ENCODE results near the gene GNG13. TPM values are rescaled to one million over a fixed set of nuclear protein-coding genes. Genes with fewer than 3 reads are reported as not detected.

Gene GNG13
- polyA plus RNA-seq, 3 donors from 2014 or later: not detected

DNA sequence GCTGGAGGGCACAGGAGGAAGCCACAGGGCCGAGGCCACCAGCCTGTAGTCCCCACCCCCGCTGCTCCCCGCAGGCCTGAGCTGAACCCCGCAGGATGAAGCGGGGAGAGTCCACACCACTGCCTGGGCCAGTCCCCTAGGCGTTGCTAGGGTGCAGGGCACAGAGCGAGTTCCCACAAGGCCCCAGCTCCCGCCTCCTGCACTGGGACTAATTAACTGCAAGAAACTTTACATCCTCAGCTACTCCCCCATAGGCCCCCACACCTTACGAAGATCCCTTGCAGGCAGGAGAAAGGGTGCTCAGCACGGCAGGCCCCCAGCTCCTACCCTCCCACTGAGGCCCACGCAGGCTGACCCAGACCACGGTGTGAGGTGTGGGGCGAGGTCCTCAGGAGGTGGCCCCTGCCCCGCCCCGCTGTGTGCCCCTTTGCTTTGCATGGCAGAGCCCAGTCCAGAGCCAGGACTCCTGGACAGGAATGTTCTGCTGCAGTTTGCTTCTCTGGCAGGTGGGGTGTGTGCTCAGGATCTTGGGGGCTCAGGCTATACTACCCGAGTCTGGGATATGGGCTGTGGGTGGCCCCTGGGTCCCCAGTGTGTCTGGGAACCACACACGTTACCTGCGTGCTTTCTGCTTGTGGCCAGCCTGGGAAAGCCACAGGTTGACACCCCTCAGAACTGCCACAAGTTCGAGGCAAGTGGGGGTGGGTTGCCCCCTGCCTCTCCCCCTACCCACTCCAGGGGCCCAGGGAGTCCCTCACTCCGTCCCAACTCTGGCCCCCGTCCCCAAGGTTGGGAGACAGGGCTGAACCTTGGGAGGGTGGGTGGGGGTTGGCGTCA lies 1.2 kb downstream of the GNG13 start:
- Mint-ChIP-seq H3K9me3 (no peaks in the 10 kb centered on the region), H3K27ac (no peak overlapping the region), H3K27me3 (ENCODE audit: low read depth in 3 of 3) (no peaks in the 10 kb centered on the region), H3K4me3 (no peak overlapping the region), H3K36me3 (no peaks in the 10 kb centered on the region), H3K4me1 (no peaks in the 10 kb centered on the region)
- DNase-seq: no peak

DNA sequence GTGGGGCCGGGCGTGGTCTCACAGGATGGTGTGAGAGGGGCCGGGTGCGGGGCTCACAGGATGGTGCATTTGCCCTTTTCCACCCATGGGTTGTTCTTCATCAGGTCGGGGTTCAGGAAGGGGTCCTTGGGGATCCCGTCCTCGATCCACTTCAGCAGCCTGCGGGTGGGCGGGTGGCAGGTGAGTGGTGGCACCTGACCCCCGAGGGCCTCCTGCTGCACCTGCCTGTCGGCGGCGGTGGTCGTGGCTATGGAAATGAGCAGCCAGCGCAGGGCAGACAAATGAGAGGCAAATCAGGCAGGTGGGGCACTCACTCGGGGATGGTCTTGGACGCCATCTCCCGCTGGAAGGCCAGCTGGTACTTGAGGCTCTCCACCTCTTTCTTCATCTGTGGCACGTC lies 1.9 kb downstream of the GNG13 start:
- Mint-ChIP-seq H3K9me3 (no peaks in the 10 kb centered on the region), H3K27me3 (ENCODE audit: low read depth in 3 of 3) (no peaks in the 10 kb centered on the region), H3K4me1 (no peaks in the 10 kb centered on the region), H3K27ac (no peak overlapping the region), H3K36me3 (no peaks in the 10 kb centered on the region), H3K4me3 (no peak overlapping the region)
- no peak for DNase-seq

- H3K36me3 Mint-ChIP-seq: no peaks in the 10 kb centered on the region
- H3K27ac Mint-ChIP-seq: peak overlapping the region in 1 of 6 donors; percentile 58
- no peaks in the 10 kb centered on the region for H3K9me3 Mint-ChIP-seq
- H3K4me1 Mint-ChIP-seq: no peaks in the 10 kb centered on the region
- DNase-seq: no peak
- no peaks in the 10 kb centered on the region for H3K27me3 Mint-ChIP-seq (ENCODE audit: low read depth in 3 of 3)
- no peak overlapping the region for H3K4me3 Mint-ChIP-seq
These were observed 2.8 kb downstream of the GNG13 start for GRCh38 chr16:797686-798085.

DNA sequence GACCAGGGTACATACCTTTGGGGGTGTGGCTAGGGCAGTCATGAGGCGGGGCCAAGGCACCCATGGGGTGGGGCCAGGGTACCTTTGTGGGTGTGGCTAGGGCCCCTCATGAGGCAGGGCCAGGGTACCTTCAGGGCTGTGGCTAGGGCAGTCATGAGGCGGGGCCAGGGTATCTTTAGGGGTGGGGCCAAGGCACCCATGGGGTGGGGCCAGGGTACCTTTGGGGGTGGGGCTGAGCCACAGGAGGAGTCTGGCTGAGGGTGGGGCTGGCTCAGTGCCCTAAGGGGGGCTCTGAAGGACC lies 3.5 kb downstream of the GNG13 start:
- Mint-ChIP-seq H3K4me3 (no peak overlapping the region), H3K9me3 (no peaks in the 10 kb centered on the region), H3K27ac (no peak overlapping the region), H3K4me1 (no peaks in the 10 kb centered on the region), H3K27me3 (ENCODE audit: low read depth in 3 of 3) (no peaks in the 10 kb centered on the region), H3K36me3 (no peaks in the 10 kb centered on the region)
- no peak for DNase-seq

DNA sequence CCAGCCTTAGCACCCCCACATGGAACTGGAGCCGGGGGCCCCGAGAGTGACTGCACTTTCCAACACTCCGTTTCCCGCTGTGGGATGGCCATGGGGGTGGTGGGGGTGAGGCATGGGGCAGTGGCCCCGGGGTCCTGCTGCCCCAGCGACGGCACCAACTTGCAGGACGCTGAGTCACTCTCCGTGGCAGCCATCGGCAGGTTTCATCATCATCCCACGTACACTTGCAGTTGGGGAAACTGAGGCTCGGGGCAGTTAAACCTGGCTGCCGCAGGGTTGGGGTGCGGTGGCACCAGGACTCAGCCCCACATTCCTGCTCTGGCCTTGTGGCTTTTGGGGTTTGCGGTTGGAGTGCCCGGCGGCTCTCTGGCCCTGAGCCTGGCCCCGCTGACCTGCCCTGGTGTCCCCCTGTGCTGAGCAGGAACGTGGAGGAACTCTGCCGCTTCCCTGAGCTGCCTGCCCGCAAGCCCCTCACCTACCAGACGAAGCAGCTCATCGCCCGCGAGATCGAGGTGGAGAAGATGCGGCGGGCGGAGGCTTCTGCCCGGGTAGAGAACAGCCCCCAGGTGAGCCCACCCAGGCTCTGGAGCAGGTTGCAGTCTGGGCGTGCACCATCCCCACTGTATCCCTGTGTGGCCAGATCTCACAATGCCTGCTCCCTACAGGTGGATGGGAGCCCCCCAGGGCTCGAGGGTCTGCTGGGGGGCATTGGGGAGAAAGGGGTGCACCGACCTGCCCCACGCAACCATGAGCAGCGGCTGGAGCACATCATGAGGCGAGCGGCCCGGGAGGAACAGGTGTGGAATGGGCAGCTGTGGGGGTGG lies 4.0 kb downstream of the GNG13 start:
- no peaks in the 10 kb centered on the region for H3K27me3 Mint-ChIP-seq (ENCODE audit: low read depth in 3 of 3)
- no peak overlapping the region for H3K27ac Mint-ChIP-seq
- no peaks in the 10 kb centered on the region for H3K9me3 Mint-ChIP-seq
- peaks cover 0 to 2% (median 1%) of the 10 kb centered on the region in 3 donors for H3K36me3 Mint-ChIP-seq
- H3K4me1 Mint-ChIP-seq: no peaks in the 10 kb centered on the region
- H3K4me3 Mint-ChIP-seq: no peak overlapping the region
- no peak for DNase-seq

DNA sequence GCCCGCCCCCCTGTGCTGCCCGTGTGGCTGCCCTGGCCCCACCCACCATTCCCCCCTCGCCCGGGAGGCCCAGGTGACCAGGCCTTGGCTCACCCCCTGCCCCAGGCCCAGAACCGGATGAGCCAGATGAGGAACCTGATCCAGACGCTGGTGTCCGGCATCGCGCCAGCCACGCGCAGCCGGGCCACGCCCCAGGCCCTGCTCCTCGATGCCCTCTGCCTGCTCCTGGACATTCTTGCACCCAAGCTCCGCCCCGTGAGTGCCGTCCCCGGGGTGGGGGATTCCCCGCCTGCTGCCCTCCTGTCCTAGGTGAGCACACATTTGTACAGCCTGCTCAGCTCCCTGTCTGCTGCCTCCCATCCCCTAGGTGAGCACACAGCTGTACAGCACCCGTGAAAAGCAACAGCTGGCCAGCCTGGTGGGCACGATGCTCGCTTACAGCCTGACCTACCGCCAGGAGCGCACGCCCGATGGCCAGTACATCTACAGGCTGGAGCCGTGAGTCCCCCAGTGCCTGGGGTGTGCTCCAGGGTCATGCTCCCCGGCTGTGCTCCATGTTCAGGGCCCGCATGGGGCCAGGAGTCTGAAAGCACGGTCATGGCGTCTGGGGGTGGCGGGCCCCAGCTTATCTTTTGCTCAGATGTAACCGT lies 4.8 kb downstream of the GNG13 start:
- no peaks in the 10 kb centered on the region for H3K9me3 Mint-ChIP-seq
- no peaks in the 10 kb centered on the region for H3K27me3 Mint-ChIP-seq (ENCODE audit: low read depth in 3 of 3)
- no peak overlapping the region for H3K4me3 Mint-ChIP-seq
- peaks cover 0 to 4% (median 4%) of the 10 kb centered on the region in 3 donors for H3K36me3 Mint-ChIP-seq
- H3K27ac Mint-ChIP-seq: no peak overlapping the region
- no peak for DNase-seq
- no peaks in the 10 kb centered on the region for H3K4me1 Mint-ChIP-seq

GRCh38 chr16:794853-795466 lies 5.6 kb downstream of the GNG13 start:
- no peak overlapping the region for H3K27ac Mint-ChIP-seq
- no peak overlapping the region for H3K4me3 Mint-ChIP-seq
- no peaks in the 10 kb centered on the region for H3K4me1 Mint-ChIP-seq
- peaks cover 0 to 4% (median 4%) of the 10 kb centered on the region in 3 donors for H3K36me3 Mint-ChIP-seq
- H3K9me3 Mint-ChIP-seq: no peaks in the 10 kb centered on the region
- peaks cover 0 to under 1% (median 0%) of the 10 kb centered on the region in 3 donors for H3K27me3 Mint-ChIP-seq (ENCODE audit: low read depth in 3 of 3)
- DNase-seq: no peak

DNA sequence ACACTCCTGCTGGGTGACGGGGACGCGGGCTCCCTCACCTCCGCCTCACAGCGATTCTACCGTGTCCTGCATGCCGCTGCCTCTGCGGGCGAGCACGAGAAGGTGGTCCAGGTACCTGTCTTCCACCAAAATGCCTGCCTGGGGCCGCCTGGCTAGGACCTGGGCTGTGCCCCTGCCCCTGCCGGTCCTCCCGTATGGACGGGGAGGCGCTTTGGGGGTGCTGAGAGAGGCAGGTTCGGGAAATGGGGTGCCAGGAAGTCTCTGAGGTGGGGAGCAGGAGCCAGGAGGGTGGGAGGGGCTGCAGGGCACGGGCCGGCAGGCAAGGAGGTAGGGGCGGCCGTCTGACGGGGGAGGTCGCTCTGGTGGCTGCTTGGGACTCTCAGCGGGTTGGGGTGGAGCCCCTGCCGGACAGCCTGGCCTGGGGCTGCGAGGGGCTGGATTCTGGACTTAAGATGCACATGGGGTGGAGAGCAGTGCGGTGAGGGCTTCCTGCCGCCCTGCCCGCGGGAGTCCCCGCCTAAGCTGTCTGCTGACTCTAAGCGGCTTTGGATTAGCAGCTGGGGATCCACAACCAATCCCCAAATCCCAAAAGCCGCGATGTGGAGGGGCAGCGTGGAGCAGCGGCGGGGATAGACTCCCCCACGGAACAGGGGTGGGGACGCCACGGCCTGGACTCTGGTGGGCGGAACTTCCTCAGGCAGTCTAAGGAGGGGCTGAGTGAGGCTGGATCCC lies 6.3 kb downstream of the GNG13 start:
- Mint-ChIP-seq H3K27me3 (ENCODE audit: low read depth in 3 of 3) (peaks cover 0 to 2% (median 0%) of the 10 kb centered on the region in 3 donors), H3K4me3 (no peak overlapping the region), H3K36me3 (peaks cover 0 to 4% (median 4%) of the 10 kb centered on the region in 3 donors), H3K27ac (no peak overlapping the region), H3K4me1 (peaks cover 0 to 2% of the 10 kb centered on the region in 2 donors), H3K9me3 (no peaks in the 10 kb centered on the region)
- no peak for DNase-seq

DNA sequence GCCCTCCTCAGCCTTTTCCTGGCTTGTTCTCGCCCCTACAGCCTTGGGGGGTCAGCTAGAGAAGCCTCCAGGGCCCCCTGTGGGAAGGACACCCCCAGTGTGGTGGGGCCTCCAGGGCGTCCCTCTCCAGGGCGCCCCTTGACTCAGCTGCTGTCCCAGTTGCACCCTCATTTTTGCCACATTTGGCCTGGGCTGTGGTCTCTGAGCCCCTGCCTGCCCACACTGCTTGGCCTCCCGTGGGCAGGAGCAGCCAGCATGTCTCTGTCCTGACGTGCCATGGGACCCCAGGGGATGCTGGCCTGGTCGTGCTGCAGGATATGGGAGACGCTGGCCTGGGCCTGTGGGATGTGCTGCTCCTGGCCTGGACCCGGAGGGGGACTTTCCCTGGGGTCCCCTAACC lies 7.1 kb downstream of the GNG13 start:
- no peak overlapping the region for H3K27ac Mint-ChIP-seq
- H3K36me3 Mint-ChIP-seq: peaks cover 0 to 4% (median 4%) of the 10 kb centered on the region in 3 donors
- H3K4me3 Mint-ChIP-seq: no peak overlapping the region
- H3K4me1 Mint-ChIP-seq: peaks cover 0 to 2% of the 10 kb centered on the region in 2 donors
- H3K27me3 Mint-ChIP-seq (ENCODE audit: low read depth in 3 of 3): peaks cover 0 to 2% (median 0%) of the 10 kb centered on the region in 3 donors
- DNase-seq: no peak
- no peaks in the 10 kb centered on the region for H3K9me3 Mint-ChIP-seq

DNA sequence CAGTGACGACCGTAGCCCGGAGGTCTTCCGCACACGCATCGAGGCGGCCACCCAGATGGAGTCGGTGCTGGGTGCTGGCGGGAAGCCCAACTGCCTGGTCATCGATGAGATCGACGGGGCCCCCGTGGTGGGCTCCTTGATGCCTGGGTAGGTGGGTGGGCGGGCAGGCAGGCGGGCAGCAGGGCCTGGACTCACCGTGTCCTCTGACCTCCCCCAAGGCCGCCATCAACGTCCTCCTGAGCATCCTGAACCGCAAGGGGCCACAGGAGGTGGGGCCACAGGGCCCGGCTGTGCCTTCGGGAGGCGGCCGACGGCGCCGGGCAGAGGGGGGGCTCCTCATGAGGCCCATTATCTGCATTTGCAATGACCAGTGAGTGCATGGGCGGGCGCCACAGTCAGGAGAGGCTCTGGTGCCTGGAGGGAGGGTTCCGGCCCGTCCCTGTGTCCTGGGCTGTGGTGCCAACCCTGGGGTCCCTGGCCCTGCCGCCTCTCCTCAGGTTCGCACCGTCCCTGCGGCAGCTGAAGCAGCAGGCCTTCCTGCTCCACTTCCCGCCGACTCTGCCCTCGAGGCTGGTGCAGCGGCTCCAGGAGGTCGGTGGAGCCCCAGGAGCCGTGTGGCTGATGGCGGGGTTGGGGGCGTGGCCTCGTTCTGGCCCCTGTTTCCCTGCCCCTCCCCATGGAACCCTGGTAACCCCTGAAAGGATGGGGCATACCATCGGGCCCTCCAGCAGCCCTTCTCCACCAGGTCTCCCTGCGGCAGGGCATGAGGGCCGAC lies 8.1 kb downstream of the GNG13 start:
- peaks cover 0 to 4% (median 4%) of the 10 kb centered on the region in 3 donors for H3K36me3 Mint-ChIP-seq
- H3K4me1 Mint-ChIP-seq: peaks cover 0 to 3% of the 10 kb centered on the region in 2 donors
- H3K4me3 Mint-ChIP-seq: no peak overlapping the region
- no peak for DNase-seq
- H3K27ac Mint-ChIP-seq: no peak overlapping the region
- H3K9me3 Mint-ChIP-seq: no peaks in the 10 kb centered on the region
- H3K27me3 Mint-ChIP-seq (ENCODE audit: low read depth in 3 of 3): peaks cover 0 to 2% (median 0%) of the 10 kb centered on the region in 3 donors

DNA sequence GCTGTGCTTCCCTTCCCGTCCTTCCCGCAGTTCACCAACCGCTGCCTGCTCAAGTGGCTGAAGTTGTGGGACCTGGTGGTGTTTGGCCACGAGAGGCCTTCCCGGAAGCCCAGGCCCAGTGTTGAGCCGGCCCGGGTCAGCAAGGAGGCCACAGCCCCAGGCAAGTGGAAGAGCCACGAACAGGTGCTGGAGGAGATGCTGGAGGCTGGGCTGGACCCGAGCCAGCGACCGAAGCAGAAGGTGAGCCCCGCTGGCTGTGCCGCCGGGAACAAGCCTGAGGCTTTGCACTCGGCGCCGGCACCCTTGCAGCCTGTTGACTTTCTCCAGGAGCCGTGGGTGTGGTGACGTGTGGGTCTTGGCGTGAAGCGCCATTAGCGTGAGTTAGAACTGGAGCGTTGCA lies 9.4 kb downstream of the GNG13 start:
- H3K27me3 Mint-ChIP-seq (ENCODE audit: low read depth in 3 of 3): peaks cover 0 to 4% (median 0%) of the 10 kb centered on the region in 3 donors
- no peaks in the 10 kb centered on the region for H3K9me3 Mint-ChIP-seq
- DNase-seq: no peak
- H3K36me3 Mint-ChIP-seq: peaks cover 0 to 4% (median 4%) of the 10 kb centered on the region in 3 donors
- H3K4me1 Mint-ChIP-seq: peaks cover 0 to 8% of the 10 kb centered on the region in 2 donors
- no peak overlapping the region for H3K4me3 Mint-ChIP-seq
- H3K27ac Mint-ChIP-seq: no peak overlapping the region

DNA sequence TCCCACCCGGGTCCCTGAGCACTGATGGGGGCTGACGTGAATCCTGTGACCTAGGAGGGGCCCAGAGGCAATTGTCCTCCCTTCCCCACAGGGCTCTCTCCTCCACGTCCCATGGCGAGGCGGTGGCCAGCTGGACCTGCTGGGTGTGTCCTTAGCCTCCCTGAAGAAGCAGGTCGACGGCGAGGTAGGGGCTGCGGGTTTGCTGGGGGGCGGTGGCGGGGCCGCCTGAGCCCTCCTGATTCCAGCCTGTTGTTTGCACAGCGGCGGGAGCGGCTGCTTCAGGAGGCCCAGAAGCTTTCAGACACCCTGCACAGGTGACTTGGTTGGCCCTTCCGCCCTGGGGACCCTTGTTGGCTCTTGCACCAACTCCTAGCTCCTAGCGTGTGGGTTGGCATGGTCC lies 10.4 kb downstream of the GNG13 start:
- DNase-seq: no peak
- Mint-ChIP-seq H3K27me3 (ENCODE audit: low read depth in 3 of 3) (peaks cover 0 to 4% (median 0%) of the 10 kb centered on the region in 3 donors), H3K27ac (peak overlapping the region in 1 of 6 donors; percentile 69), H3K4me1 (peaks cover 0 to 8% of the 10 kb centered on the region in 2 donors), H3K4me3 (peak overlapping the region in 4 of 5 donors; percentile 45 to 71 (median 60)), H3K36me3 (peaks cover 0 to 4% (median 4%) of the 10 kb centered on the region in 3 donors), H3K9me3 (no peaks in the 10 kb centered on the region)
